OCI-LY7 (cell line): ENCODE data around the gene DNAI2.

Experiments
- EZH2phosphoT487 ChIP-seq: fragments of 200-600 bp; sonication (generic); IDR thresholded peaks from 2 replicates; pipeline ENCODE4 v1.6.1; 2018; ENCODE audit warnings: low read depth, borderline replicate concordance, mild to moderate bottlenecking, mixed run types, antibody characterized with exemption, low read length, moderate library complexity, mixed read lengths
- TF ChIP-seq, protein P1 (sequence below): fragments of 200-600 bp; sonication (generic); conservative IDR thresholded peaks from 2 replicates; pipeline ENCODE4 v1.5.1; 2014; ENCODE audit warnings: mild to moderate bottlenecking, antibody characterized with exemption, low read length, moderate library complexity, mixed read lengths

DNA sequence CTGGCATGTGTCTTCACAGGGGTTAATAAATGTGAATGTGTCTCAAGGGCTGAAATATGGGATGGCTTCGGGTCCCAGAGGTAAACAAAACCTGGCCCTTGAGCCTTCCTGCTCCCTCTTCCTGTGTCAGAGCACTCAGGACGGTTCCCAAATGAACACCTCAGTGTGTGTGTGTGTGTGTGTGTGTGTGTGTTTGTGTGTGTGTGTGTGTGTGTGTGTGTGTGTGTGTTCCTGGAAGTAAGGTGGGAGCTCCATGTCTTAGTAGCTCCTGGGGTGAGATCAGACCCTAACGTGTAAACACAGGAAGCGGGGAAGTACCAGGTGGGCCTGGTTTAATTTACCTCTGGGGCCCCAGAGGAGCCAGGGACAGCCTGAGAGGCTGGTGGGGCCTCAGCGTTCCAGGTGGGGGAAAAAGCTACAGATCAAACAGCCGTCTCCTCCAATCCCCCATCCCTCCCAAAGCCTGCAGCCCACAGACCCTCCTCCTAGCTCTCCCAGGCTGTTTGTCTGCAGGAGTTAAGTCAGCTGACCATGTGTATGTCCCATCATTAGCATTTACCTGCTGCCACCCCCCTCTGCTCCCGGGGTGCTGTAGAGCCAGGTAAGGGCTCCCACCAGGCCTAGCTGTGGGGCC, 58.1 kb downstream of the DNAI2 start:
- TF ChIP-seq, protein P1, sequence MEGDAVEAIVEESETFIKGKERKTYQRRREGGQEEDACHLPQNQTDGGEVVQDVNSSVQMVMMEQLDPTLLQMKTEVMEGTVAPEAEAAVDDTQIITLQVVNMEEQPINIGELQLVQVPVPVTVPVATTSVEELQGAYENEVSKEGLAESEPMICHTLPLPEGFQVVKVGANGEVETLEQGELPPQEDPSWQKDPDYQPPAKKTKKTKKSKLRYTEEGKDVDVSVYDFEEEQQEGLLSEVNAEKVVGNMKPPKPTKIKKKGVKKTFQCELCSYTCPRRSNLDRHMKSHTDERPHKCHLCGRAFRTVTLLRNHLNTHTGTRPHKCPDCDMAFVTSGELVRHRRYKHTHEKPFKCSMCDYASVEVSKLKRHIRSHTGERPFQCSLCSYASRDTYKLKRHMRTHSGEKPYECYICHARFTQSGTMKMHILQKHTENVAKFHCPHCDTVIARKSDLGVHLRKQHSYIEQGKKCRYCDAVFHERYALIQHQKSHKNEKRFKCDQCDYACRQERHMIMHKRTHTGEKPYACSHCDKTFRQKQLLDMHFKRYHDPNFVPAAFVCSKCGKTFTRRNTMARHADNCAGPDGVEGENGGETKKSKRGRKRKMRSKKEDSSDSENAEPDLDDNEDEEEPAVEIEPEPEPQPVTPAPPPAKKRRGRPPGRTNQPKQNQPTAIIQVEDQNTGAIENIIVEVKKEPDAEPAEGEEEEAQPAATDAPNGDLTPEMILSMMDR = no peak
- TF ChIP-seq EZH2phosphoT487 = no peak
